Measurements from ENCODE around the gene CEP164. TPM values are rescaled to one million over a fixed set of nuclear protein-coding genes. Genes with fewer than 3 reads are reported as not detected.

Gene CEP164
- total RNA-seq, 6 experiments from 2014 or later = 29.0 to 35.6 (median 33.0) TPM

DNA sequence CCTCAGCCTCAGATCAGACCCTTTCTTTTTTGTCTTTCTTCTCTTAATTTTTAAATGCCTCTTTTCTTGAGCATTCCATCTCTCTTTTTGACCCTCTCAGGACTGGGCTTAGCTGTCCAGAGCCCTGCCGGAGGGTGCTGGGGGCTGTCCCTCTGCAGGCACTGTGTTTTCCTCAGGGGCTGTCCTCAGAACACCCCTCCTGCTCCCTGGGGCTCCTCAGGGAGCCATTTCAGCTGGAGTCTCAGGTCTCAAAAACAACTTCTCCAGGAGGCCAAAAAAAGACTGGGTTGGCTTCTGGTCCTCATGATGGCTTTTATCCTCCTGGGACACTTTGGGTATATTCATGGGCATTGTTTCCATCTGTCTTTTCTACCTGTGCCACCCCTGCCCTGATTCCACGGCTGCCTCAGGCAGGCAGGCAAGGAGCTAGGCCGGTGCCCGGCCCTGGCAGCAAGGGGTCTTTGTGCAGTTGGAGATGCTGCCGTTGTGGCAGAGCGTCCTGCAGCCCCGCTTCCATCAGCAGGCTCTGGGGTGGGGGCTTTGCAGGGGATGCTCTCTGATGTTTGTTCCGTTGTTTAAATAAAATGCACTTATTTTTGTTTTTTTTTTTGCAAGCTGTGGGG lies 85.1 kb downstream of the CEP164 start:
- Mint-ChIP-seq H3K27me3 (ENCODE audit: insufficient read depth) (peaks cover 8% of the 10 kb centered on the region), H3K36me3 (ENCODE audit: low read depth) (peaks cover 34% of the 10 kb centered on the region), H3K4me3 (no peak overlapping the region), H3K4me1 (ENCODE audit: low read depth) (no peaks in the 10 kb centered on the region), H3K9me3 (no peaks in the 10 kb centered on the region), H3K27ac (no peak overlapping the region)
- DNase-seq = no peak
- TF ChIP-seq, protein P1, sequence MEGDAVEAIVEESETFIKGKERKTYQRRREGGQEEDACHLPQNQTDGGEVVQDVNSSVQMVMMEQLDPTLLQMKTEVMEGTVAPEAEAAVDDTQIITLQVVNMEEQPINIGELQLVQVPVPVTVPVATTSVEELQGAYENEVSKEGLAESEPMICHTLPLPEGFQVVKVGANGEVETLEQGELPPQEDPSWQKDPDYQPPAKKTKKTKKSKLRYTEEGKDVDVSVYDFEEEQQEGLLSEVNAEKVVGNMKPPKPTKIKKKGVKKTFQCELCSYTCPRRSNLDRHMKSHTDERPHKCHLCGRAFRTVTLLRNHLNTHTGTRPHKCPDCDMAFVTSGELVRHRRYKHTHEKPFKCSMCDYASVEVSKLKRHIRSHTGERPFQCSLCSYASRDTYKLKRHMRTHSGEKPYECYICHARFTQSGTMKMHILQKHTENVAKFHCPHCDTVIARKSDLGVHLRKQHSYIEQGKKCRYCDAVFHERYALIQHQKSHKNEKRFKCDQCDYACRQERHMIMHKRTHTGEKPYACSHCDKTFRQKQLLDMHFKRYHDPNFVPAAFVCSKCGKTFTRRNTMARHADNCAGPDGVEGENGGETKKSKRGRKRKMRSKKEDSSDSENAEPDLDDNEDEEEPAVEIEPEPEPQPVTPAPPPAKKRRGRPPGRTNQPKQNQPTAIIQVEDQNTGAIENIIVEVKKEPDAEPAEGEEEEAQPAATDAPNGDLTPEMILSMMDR (IDR thresholded peaks at IDR 0.05) = no peak

- no peak overlapping the region for H3K4me3 Mint-ChIP-seq
- H3K27ac Mint-ChIP-seq = no peak overlapping the region
- H3K36me3 Mint-ChIP-seq (ENCODE audit: low read depth) = peaks cover 25% of the 10 kb centered on the region
- no peak for DNase-seq
- TF ChIP-seq, protein P1 (IDR thresholded peaks at IDR 0.05) = no peak
- no peaks in the 10 kb centered on the region for H3K9me3 Mint-ChIP-seq
- no peaks in the 10 kb centered on the region for H3K4me1 Mint-ChIP-seq (ENCODE audit: low read depth)
- H3K27me3 Mint-ChIP-seq (ENCODE audit: insufficient read depth) = peaks cover 11% of the 10 kb centered on the region
Measured at GRCh38 chr11:117413616-117414015, 86.0 kb downstream of the CEP164 start.

GRCh38 chr11:117414724-117415123 lies 87.1 kb downstream of the CEP164 start:
- Mint-ChIP-seq H3K27ac (no peak overlapping the region), H3K9me3 (no peaks in the 10 kb centered on the region), H3K27me3 (ENCODE audit: insufficient read depth) (peaks cover 8% of the 10 kb centered on the region), H3K36me3 (ENCODE audit: low read depth) (peaks cover 20% of the 10 kb centered on the region), H3K4me3 (no peak overlapping the region), H3K4me1 (ENCODE audit: low read depth) (no peaks in the 10 kb centered on the region)
- TF ChIP-seq, protein P1 (IDR thresholded peaks at IDR 0.05) = no peak
- DNase-seq = no peak

DNA sequence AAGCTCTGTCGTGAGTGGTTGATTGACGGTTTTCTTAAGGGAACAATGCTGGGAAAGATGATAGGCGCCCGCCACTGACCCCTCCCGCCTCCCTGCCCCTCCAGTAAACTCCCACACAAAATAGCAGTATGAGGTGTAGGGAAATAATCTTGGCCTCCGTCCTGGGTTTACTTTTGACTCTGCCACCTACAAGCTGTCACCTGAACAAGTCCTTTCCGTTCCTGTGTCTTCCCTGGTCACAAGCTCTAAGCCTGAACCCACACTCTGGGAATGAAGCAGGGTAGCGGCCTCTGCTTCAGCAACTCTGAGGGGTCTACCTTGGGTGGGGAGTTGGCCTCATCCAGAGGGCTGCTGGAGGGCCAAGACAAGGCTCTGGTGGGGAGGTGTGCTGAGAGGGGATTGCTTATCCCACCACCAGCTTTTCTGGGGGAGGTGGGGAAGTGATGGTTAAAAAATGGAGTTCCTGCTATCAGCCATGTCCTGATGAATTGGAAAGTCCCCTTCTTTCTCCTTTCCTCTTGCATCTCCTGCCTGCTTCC lies 87.8 kb downstream of the CEP164 start:
- no peak overlapping the region for H3K4me3 Mint-ChIP-seq
- no peaks in the 10 kb centered on the region for H3K4me1 Mint-ChIP-seq (ENCODE audit: low read depth)
- H3K9me3 Mint-ChIP-seq = no peaks in the 10 kb centered on the region
- peaks cover 16% of the 10 kb centered on the region for H3K36me3 Mint-ChIP-seq (ENCODE audit: low read depth)
- peaks cover 8% of the 10 kb centered on the region for H3K27me3 Mint-ChIP-seq (ENCODE audit: insufficient read depth)
- no peak for DNase-seq
- TF ChIP-seq, protein P1 (IDR thresholded peaks at IDR 0.05) = no peak
- H3K27ac Mint-ChIP-seq = no peak overlapping the region

DNA sequence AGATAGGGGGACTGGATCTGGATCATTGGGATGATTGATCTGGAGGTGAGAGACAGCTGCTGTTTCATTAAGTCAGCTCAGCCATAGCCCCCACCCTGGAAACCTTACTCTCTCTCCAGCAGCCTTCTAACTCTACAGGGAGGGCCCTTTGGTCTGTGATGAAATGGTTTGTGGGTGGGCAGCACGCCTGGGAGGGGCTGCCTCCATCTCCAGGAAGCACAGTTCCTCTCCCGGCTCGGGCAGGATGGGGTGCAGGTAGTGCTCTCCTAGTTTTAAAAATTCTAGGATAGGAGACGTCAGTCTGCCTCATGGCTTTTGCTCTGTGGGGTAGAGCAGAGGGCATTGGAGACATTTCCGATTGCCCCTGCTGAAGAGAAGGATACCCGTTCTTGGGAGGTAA lies 89.7 kb downstream of the CEP164 start:
- H3K4me1 Mint-ChIP-seq (ENCODE audit: low read depth) = no peaks in the 10 kb centered on the region
- H3K4me3 Mint-ChIP-seq = no peak overlapping the region
- TF ChIP-seq, protein P1 (IDR thresholded peaks at IDR 0.05) = no peak
- H3K27me3 Mint-ChIP-seq (ENCODE audit: insufficient read depth) = peaks cover 14% of the 10 kb centered on the region
- no peaks in the 10 kb centered on the region for H3K9me3 Mint-ChIP-seq
- H3K27ac Mint-ChIP-seq = no peak overlapping the region
- DNase-seq = no peak
- H3K36me3 Mint-ChIP-seq (ENCODE audit: low read depth) = peaks cover 12% of the 10 kb centered on the region

All from HFFc6 (cell line).